HG02798 (cell line): ENCODE data around the gene ABCB8.

Experiments used
- ATAC-seq: cut with Tn5 transposase; IDR thresholded peaks from one replicate; pipeline ENCODE4 v1.9.1; 2021; ENCODE audit warnings: mild to moderate bottlenecking; ENCODE audit not compliant: unreplicated experiment, poor library complexity

The ABCB8 gene

GRCh38 chr7:151053096-151053495 lies 24.8 kb downstream of the ABCB8 start:
- no peak for ATAC-seq

DNA sequence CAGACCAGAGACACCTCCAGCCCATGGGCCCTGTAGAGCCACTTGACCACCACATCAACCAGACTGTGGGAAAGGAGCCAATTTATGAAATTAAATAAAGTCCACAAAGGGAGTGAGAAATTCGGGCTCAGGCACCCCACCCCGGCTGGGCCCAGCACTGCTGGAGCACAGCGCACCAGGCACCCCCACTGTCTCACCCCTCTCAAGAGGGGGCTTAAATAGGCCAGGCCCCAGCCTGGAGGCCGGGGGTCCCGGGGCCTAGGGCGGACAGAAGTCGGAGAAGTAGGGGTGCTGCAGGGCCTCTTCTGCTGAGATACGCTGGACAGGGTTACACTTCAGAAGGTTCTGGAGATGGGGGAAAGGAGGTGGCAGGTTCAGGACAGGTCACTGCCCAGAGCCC lies 25.5 kb downstream of the ABCB8 start:
- no peak for ATAC-seq

DNA sequence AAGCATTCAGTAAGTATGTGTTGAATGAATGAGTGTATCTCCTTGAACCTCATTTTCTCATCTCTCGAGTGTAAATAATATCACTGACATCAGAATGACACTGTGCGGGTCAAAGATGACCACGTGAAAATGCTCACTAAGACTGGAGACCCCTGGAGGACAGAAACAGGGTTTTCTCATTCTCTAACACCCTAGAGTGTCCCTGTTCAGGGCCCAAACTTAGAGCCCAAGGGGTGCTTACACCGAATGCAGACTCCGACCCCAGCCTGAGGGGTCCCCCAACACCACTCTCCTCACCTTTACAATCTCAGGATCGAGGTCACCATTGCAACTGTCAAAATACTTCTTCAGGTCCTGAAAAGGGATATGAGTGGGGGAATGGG lies 28.0 kb downstream of the ABCB8 start:
- no peak for ATAC-seq

- no peak for ATAC-seq
Observed at GRCh38 chr7:151056666-151057505, 28.6 kb downstream of the ABCB8 start.

DNA sequence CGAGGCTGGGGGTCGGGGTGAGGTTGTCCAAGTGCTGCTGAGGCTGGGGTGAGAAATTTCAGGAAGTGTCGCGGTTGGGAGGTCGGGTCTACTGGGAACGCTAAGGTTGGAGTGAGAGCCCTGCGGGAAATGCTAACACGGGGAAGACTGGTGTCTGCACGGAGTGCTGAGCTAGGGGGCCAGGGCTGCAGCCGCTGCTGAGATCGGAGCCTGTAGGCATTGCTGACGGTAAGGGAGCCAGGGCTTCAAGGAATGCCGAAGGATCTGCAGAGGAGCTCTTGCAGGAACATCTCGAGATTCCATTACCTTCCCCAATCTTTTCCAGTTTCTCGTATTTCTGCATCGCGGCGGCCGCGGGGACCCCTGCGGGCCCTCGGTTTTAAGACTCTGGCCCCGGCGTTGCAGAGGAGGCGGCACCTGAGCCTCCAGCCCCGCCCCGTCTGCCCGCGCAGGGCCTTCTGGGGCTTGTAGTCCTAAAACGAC lies 29.3 kb downstream of the ABCB8 start, which contains the start of gene CDK5:
Gene CDK5 (minus strand): TSS at position 392 of the 483 bp plus-strand sequence. CDS start 49 bp downstream, at position 343.
- ATAC-seq = peak; percentile 9

- peak; percentile 91 for ATAC-seq
Observed at GRCh38 chr7:151057989-151058780, 29.9 kb downstream of the ABCB8 start.

DNA sequence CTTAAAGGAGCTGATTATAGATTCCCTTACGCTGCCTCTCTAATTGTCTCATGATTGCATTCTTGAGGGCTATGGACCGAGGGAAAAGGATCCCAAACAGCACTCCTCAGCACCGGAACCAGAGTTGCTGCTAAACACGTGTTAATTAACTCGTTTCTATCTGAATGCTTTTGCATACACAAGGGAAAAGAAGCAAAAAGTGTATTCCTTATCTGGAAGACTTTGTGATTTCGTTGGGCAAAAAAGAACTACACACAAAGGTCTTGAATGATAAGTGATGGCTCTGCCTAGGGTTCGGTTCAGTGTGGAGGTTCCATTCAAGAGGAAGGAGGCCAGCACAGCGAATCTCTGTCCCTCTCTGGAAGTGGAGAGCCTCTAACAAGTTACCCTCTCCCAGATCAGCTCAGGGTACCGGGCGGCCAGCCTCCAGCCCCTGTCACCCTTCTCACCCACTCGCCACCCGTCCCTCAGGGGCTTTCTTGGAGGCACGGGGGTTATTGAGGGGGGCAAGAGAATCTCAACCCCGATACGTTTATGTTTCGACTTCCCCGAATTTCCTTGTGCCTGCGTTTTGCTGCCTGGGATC lies 30.6 kb downstream of the ABCB8 start:
- ATAC-seq = no peak

- ATAC-seq = peak; percentile 33
Observed at GRCh38 chr7:151059367-151060112, 31.3 kb downstream of the ABCB8 start, which contains the start of gene SLC4A2. Gene SLC4A2 (plus strand): TSS chr7:151059589. CDS start chr7:151061988, 2,399 bp downstream.

GRCh38 chr7:151060113-151060415 lies 31.8 kb downstream of the ABCB8 start:
- ATAC-seq = no peak

- ATAC-seq = no peak
Observed at GRCh38 chr7:151060416-151061212, 32.4 kb downstream of the ABCB8 start.

GRCh38 chr7:151061213-151062110 lies 33.2 kb downstream of the ABCB8 start:
- ATAC-seq = no peak

DNA sequence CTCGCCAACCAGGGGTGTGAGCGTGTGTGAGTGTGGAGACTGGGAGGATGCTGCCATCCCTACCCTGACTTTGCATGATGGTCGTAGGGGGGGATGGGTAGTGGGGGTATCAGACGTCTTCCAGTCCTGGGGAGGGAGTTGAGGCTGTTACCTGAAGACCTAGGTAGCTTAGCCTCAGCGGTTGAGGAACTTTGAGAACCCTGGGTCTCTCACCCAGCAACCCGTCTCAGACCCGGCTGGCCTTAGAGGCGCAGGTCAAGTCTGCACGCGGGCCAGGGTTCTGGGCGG lies 33.8 kb downstream of the ABCB8 start:
- no peak for ATAC-seq

DNA sequence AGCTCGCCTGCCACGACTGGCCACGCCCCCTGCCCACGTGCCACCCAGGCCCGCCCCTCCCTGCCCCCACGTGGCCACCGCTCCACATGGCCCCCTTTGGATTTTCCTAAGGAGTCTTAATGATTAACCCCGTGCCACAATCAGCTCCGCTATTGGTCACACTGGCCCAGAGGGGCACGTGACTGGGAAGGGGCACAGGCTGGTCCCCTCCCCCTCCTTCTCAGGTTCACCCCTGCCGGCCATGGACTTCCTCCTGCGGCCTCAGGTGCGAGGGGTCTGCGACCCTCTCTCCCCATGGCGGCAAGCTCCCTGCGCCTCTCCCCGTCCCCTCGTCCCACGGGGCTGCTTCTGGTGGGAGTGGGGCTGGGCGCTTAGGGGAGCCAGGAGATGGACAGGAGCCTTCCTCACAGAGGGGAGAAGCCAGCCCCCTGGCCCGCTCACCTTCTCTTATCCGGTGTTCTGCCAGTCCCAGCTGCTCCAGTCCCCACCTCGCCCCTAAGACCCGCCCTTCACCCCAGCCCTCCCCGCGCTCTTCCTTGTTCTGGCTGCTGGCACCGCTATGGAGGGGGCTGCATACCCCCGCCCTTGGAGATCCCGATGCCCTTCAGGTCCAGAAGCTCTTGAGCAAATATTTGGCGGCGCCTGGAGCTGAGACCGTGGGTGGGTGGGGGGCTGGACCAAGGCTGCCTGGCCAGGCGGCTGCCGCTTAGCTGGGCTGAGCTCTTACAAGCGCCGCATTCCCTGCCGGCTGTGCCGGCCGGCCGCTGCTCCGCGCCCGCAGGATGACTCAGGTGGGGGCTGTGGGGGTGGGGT lies 34.4 kb downstream of the ABCB8 start:
- no peak for ATAC-seq

- ATAC-seq = no peak
Observed at GRCh38 chr7:151063212-151063561, 34.9 kb downstream of the ABCB8 start.

DNA sequence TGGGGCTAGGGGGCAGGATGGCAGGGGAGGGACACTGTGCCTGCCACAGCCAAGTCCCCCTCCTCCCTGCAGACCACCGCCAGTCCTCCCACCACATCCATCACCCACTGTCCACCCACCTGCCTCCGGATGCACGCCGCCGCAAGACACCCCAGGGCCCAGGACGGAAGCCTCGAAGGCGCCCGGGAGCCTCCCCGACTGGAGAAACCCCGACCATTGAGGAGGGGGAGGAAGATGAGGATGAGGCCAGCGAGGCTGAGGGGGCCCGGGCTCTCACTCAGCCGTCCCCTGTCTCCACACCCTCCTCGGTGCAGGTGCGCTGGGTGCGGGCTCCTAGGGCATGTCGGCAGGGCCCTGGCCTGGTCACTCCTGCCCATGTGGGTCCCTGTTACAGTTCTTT lies 36.2 kb downstream of the ABCB8 start:
- no peak for ATAC-seq

DNA sequence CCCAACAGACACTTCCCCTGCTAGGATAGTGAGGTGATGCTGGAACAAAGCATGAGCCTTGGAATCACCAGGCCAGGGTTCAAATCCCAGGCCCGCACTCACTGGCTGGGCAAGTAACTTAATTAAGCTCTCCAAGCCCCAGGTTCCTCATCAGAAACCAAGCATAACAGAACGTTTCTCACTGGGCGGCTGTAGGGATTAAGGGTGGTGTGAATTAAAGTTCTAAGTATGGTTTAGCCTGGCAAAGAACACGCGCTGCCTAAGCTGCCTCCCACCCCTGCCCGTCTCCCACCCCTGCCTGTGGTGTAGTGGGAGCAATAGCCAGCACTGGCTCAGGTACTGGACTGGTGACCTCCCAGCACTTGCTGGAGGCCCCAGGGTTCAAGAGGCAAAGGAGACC lies 36.7 kb downstream of the ABCB8 start:
- no peak for ATAC-seq

- ATAC-seq = no peak
Observed at GRCh38 chr7:151065516-151065915, 37.3 kb downstream of the ABCB8 start.
